ENCODE measurements around the gene TBL1XR1. TPM values are rescaled to one million over a fixed set of nuclear protein-coding genes. Genes with fewer than 3 reads are reported as not detected.
"Not testable (repeated sequence)": the region's sequence is repeated elsewhere in the genome, so short reads cannot be mapped to it uniquely, and the experiment has no call there.

Gene TBL1XR1
- total RNA-seq, 1 donor from 2014 or later = 195 TPM

- intact Hi-C loops (cut with micrococcal nuclease) = loop anchor here (5.0 kb wide), 1 partner anchor 961 kb away; no protein-coding TSS in a partner anchor
These were observed 156.1 kb downstream of the TBL1XR1 start for GRCh38 chr3:177041021-177041729.

- intact Hi-C loops (cut with micrococcal nuclease) = loop anchor here (5.0 kb wide), 1 partner anchor 963 kb away; no protein-coding TSS in a partner anchor
These were observed 157.6 kb downstream of the TBL1XR1 start for GRCh38 chr3:177039490-177040274.

GRCh38 chr3:177037241-177037640 lies 160.0 kb downstream of the TBL1XR1 start:
- intact Hi-C loops (cut with micrococcal nuclease) = no loop called here

DNA sequence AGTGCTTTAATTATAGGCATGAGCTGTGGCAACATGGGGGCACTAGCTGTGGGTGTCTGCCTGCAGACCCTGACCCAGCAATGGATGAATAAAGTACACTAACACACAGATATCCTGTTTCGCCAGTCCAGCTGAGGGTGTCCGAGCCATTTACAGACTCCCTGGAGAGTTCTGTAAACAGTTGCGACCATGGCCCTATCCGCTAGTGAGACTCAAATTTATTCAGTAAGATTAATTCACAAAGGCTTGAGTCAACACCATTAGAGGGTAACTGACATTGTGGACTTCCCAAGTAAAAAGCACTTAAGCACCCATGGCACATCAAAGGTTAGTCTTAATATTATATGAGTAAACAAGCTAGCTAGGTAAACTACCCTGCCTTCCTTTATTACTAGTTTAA lies 161.6 kb downstream of the TBL1XR1 start:
- intact Hi-C loops (cut with micrococcal nuclease) = no loop called here

DNA sequence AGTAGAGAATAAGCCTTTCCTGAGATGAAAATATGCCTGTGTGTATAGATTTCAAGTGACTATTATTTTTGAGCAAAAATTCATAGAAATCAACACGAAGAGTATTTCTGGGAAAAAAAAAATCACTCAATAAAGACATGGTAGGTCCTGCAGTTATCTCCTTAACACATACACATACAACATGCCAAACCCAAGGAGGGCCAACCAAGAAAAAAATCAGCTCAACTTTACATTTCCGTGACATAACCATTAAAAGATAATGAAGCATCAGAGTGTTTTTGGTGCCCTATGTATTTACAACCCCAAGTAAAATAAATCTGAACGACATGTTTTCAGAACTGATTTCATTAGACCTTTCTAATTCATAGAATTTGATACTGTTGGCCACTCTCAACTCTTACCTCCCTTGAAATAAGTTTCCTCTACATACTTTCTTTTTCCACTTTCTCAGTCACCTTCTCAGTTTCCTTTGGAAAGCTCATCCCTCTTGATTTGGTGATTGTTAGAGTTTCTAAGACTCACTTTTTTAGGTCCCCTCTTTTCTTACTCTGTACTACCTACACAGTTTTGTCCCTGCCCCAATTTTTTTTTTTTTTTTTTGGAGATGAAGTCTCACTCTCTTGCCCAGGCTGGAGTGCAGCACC lies 162.3 kb downstream of the TBL1XR1 start:
- intact Hi-C loops (cut with micrococcal nuclease) = no loop called here

GRCh38 chr3:177026505-177027277 lies 170.6 kb downstream of the TBL1XR1 start:
- intact Hi-C loops (cut with micrococcal nuclease) = no loop called here

GRCh38 chr3:177015881-177016280 lies 181.4 kb downstream of the TBL1XR1 start:
- intact Hi-C loops (cut with micrococcal nuclease) = no loop called here

GRCh38 chr3:177013681-177014280 lies 183.5 kb downstream of the TBL1XR1 start:
- intact Hi-C loops (cut with micrococcal nuclease) = no loop called here

- intact Hi-C loops (cut with micrococcal nuclease) = no loop called here
These were observed 191.4 kb downstream of the TBL1XR1 start for GRCh38 chr3:177005718-177006405.

DNA sequence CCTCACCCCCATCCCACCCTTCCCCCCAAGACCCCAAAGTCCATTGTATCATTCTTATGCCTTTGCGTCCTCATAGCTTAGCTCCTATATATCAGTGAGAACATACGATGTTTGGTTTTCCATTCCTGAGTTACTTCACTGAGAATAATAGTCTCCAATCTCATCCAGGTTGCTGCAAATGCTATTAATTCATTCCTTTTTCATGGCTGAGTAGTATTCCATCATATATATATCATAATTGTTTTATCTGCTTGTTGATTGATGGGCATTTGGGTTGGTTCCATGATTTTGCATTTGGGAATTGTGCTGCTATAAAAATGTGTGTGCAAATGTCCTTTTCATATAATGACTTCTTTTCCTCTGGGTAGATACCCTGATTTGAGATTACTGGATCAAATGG lies 197.1 kb downstream of the TBL1XR1 start:
- intact Hi-C loops (cut with micrococcal nuclease) = not testable (repeated sequence)

GRCh38 chr3:176995946-176996345 lies 201.3 kb downstream of the TBL1XR1 start:
- intact Hi-C loops (cut with micrococcal nuclease) = no loop called here

- intact Hi-C loops (cut with micrococcal nuclease) = no loop called here
These were observed 202.1 kb downstream of the TBL1XR1 start for GRCh38 chr3:176994891-176995781.

GRCh38 chr3:176994393-176994792 lies 202.9 kb downstream of the TBL1XR1 start:
- intact Hi-C loops (cut with micrococcal nuclease) = no loop called here

GRCh38 chr3:176992978-176993377 lies 204.3 kb downstream of the TBL1XR1 start:
- intact Hi-C loops (cut with micrococcal nuclease) = no loop called here

GRCh38 chr3:176992565-176992964 lies 204.7 kb downstream of the TBL1XR1 start:
- intact Hi-C loops (cut with micrococcal nuclease) = no loop called here

DNA sequence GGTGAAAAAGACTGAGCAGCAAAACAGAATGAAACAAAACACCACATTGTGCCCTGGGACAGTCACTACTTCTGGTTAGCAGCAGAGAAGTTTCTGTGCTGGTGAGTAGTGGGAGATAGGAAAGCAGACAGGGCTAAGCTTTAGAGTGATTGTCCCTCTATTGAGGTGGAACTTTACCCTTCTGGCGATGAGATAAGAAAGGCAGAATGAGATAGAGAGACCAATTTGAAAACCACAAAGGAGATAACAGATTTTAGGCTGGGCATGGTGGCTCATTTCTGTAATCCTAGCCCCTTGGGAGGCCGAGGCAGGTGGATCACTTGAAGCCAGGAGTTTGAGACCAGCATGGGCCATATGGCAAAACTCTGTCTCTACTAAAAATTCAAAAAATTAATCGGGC lies 208.5 kb downstream of the TBL1XR1 start:
- intact Hi-C loops (cut with micrococcal nuclease) = no loop called here

DNA sequence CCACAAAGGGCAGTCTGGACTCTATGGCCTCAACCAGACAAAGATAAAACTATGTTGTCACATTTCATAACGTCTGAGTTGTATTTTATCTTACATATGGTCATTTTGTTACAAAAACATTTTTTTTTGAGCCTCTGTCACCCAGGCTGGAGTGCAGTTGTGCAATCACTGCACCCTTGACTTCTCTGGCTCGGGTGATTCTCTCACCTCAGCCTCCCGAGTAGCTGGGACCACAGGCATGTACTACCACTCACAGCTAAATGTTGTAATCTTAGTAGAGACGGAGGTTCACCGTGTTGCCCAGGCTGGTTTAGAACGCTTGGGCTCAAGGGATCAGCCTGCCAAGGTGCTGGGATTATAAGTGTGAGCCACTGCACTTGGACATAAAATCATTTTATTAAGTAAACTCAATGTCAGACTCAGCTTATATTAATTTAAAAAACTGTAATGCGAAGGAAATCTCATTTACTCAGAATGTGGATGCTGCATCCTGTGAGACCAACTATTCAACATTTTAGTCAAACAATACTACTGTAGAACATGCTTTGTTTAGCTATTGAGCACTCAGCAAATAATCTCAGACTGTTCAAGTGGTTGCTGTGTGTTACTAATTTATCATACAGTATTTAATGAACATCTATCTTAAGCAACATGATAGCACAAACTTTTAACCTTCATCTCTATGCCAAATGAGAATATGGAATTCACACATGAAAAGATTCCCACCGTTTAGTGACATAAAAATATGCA lies 209.2 kb downstream of the TBL1XR1 start:
- intact Hi-C loops (cut with micrococcal nuclease) = no loop called here

DNA sequence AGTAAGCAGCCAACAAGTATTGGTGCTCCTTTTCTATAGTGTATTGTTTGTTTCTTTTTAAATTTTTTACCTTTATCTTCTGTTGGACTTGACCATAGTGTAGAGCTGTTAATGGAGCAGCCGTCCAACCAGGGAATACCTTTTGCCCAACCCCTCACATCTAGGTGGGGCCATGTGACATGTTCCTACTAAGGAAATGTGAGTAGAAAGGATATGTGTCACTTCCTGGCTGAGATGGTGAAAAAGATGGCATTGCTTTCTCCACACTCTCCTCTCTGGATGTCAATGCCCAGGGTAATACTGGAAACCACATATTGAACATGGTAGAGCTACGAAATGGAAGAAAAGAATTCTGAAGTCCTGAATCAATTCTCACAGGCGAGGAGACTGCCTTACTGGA lies 218.8 kb downstream of the TBL1XR1 start:
- intact Hi-C loops (cut with micrococcal nuclease) = no loop called here

DNA sequence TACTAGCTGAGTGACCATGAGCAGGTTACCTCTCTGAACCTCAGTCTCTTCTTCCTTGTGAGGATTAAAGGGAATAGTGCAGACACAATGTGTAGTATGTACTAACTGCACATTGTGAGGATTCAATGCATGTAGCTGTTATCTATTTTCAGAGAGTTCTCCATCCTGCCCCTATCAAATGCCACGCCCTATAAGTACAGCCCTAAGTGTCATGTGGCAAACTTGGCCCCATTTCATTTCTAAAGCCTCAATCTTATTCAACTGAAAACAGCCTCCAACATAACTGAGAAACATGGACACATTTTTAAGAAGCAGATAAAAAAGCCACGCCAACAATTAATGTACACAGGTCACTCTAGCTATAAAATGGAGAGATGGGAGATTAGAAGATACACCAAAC lies 220.0 kb downstream of the TBL1XR1 start:
- intact Hi-C loops (cut with micrococcal nuclease) = no loop called here
